SKM-1 treated with dmso at 0.1 percent for 144 hours (cell line): Measurements from ENCODE around the gene PCGF2.
"Not testable (repeated sequence)": the region's sequence is repeated elsewhere in the genome, so short reads cannot be mapped to it uniquely, and the experiment has no call there.

Source experiments
- DNase-seq: peaks from one replicate; lab custom pipeline; 2025; ENCODE audit not compliant: unreplicated experiment; lab: John Stamatoyannopoulos, UW

The PCGF2 gene

GRCh38 chr17:38738007-38738662, 10.0 kb downstream of the PCGF2 start:
- no peak for DNase-seq

- DNase-seq, result no peak
These were observed 12.8 kb downstream of the PCGF2 start for GRCh38 chr17:38735161-38735997.

GRCh38 chr17:38733982-38734973, 13.9 kb downstream of the PCGF2 start:
- DNase-seq, result peak; percentile 10

GRCh38 chr17:38733282-38733981, 14.7 kb downstream of the PCGF2 start:
- no peak for DNase-seq

- DNase-seq, result no peak
These were observed 15.5 kb downstream of the PCGF2 start for GRCh38 chr17:38732376-38733281.

GRCh38 chr17:38731526-38732294, 16.4 kb downstream of the PCGF2 start:
- no peak for DNase-seq

- DNase-seq, result no peak
These were observed 17.4 kb downstream of the PCGF2 start for GRCh38 chr17:38730526-38731379.

- DNase-seq, result peak; percentile 88
These were observed 18.1 kb downstream of the PCGF2 start, which contains the start of gene CISD3 for GRCh38 chr17:38729886-38730525. Gene CISD3 (plus strand): TSS chr17:38730341. CDS start chr17:38730359, 18 bp downstream.

- no peak for DNase-seq
These were observed 18.7 kb downstream of the PCGF2 start for GRCh38 chr17:38729368-38729885.

- DNase-seq, result peak; percentile 32
These were observed 19.8 kb downstream of the PCGF2 start for GRCh38 chr17:38728290-38728831.

GRCh38 chr17:38727736-38728135, 20.4 kb downstream of the PCGF2 start:
- no peak for DNase-seq

- not testable (repeated sequence) for DNase-seq
These were observed 22.0 kb downstream of the PCGF2 start for GRCh38 chr17:38726145-38726544.

GRCh38 chr17:38725066-38725465, 23.1 kb downstream of the PCGF2 start:
- no peak for DNase-seq

GRCh38 chr17:38724337-38724988, 23.7 kb downstream of the PCGF2 start:
- no peak for DNase-seq

GRCh38 chr17:38721802-38722201, 26.3 kb downstream of the PCGF2 start:
- no peak for DNase-seq

GRCh38 chr17:38720941-38721340, 27.2 kb downstream of the PCGF2 start:
- no peak for DNase-seq
